T-cell (primary cell): ENCODE results near the gene CRYGN. TPM values are rescaled to one million over a fixed set of nuclear protein-coding genes. Genes with fewer than 3 reads are reported as not detected.

Source experiments
- ATAC-seq, 4 experiments: fragments of 200-7000 bp in 3 of 4; fragments of 150-1000 bp in 1 of 4; cut with Tn5 transposase; replicated peaks in 1 of 4; 1 replicate in 3 of 4; 2 replicates in 1 of 4; pipeline ENCODE4 v1.10.0; 2021; ENCODE audit warnings: moderate library complexity in 3 of 4, mild to moderate bottlenecking in 2 of 4, moderate number of reproducible peaks in 1 of 4
- CTCF ChIA-PET, 2 donors: fragments of 300-600 bp; sonication (Branson Sonifier 250); formaldehyde crosslinking; loops; one replicate each; lab custom pipeline; 2022; ENCODE audit warnings: antibody characterized with exemption in 2 of 2; lab: Charles Lee
- POLR2A ChIA-PET, 2 donors: fragments of 300-600 bp; sonication (Branson Sonifier 250); formaldehyde crosslinking; loops; one replicate each; lab custom pipeline; 2022; ENCODE audit warnings: antibody characterized with exemption in 2 of 2; lab: Charles Lee
- DNase-seq, 35 experiments: peaks; one replicate each; pipeline versions ENCODE4 v3.0.0 to v3.0.0-alpha.2; 2013 to 2023
- H3K27ac ChIP-seq: one replicate; pipeline ENCODE4 v1.5.1; 2013; ENCODE audit warnings: low read length
- H3K27me3 ChIP-seq, 2 experiments: replicated peaks in 1 of 2; 1 replicate in 1 of 2; 2 replicates in 1 of 2; pipeline versions ENCODE4 v1.6.1 to v1.7.0; 2013; ENCODE audit warnings: low read length in 1 of 2, mixed read lengths in 1 of 2; ENCODE audit not compliant: control insufficient read depth in 2 of 2, insufficient read depth in 2 of 2; ENCODE audit errors: extremely low read depth in 1 of 2
- H3K36me3 ChIP-seq, 2 donors: 1 replicate in 1 of 2; 2 replicates in 1 of 2; pipeline versions ENCODE4 v1.6.1 to v1.7.0; 2013; ENCODE audit warnings: low read length in 1 of 2; ENCODE audit not compliant: control insufficient read depth in 2 of 2, insufficient read depth in 1 of 2; ENCODE audit errors: extremely low read depth in 1 of 2
- H3K4me1 ChIP-seq, 2 experiments: 1 replicate in 1 of 2; 2 replicates in 1 of 2; pipeline versions ENCODE4 v1.6.1 to v1.7.0; 2013; ENCODE audit warnings: low read length in 2 of 2, mixed read lengths in 1 of 2; ENCODE audit not compliant: insufficient read depth in 2 of 2, control insufficient read depth in 1 of 2; ENCODE audit errors: extremely low read depth in 1 of 2
- H3K4me3 ChIP-seq, 2 donors: 1 replicate in 1 of 2; 2 replicates in 1 of 2; pipeline versions ENCODE4 v1.5.1 to v1.7.0; 2013; ENCODE audit warnings: mild to moderate bottlenecking in 2 of 2, low read length in 1 of 2, moderate library complexity in 1 of 2; ENCODE audit not compliant: control insufficient read depth in 1 of 2; ENCODE audit errors: extremely low read depth in 1 of 2
- H3K9me3 ChIP-seq: 2 replicates; pipeline ENCODE4 v1.7.0; 2013
- H3K27ac Mint-ChIP-seq, 2 donors: one replicate each; pipeline ENCODE4 v1.8.0; 2020 to 2021; ENCODE audit warnings: mild to moderate bottlenecking in 2 of 2, mixed read lengths in 2 of 2
- H3K27me3 Mint-ChIP-seq, 2 donors: one replicate each; pipeline ENCODE4 v1.8.0; 2021 to 2022; ENCODE audit warnings: mixed read lengths in 2 of 2
- H3K36me3 Mint-ChIP-seq: one replicate; pipeline ENCODE4 v1.8.0; 2021; ENCODE audit warnings: mixed read lengths
- H3K4me1 Mint-ChIP-seq, 3 donors: one replicate each; pipeline ENCODE4 v1.8.0; 2020 to 2022; ENCODE audit warnings: mixed read lengths in 3 of 3, mild to moderate bottlenecking in 1 of 3
- H3K4me3 Mint-ChIP-seq, 3 donors: one replicate each; pipeline ENCODE4 v1.8.0; 2020 to 2022; ENCODE audit warnings: mild to moderate bottlenecking in 3 of 3, mixed read lengths in 3 of 3, moderate library complexity in 3 of 3
- H3K9me3 Mint-ChIP-seq, 3 donors: one replicate each; pipeline ENCODE4 v1.8.0; 2020 to 2022; ENCODE audit warnings: mixed read lengths in 3 of 3
- WGBS: methylation state at CpG from one replicate; pipeline ENCODE4 v1.1.5; 2013; ENCODE audit warnings: missing lambda C conversion rate; ENCODE audit not compliant: insufficient coverage; 5-methylcytosine and 5-hydroxymethylcytosine counted together
- total RNA-seq, 35 experiments: library from RNA in 6 of 35; stranded (reverse) in 6 of 35; fragments of 120-200 nt in 1 of 35; gene quantifications; one replicate each; pipeline versions ENCODE4 v1.2.1 to v1.2.4 and lab custom pipeline; 2013 to 2026

CRYGN gene
- total RNA-seq (1 to 10 TPM in 2 of 5 donors, under 1 TPM in 1, not detected in 2; 0.98 to 1.8 (median 1.0) TPM), total RNA-seq (lab: John Stamatoyannopoulos, UW) (0 to 2.7 (median 0.18) reads per million in 29 experiments)
- 0.66 TPM for total RNA-seq (2013)

GRCh38 chr7:151439855-151440798 is at the start of gene CRYGN:
Gene CRYGN (minus strand): TSS chr7:151440141. CDS start chr7:151439917, 224 bp downstream.
- Mint-ChIP-seq H3K4me3 (peak within 1 kb of the TSS; percentile 55 to 79 (median 59)), H3K4me1 (peaks cover 31 to 52% (median 43%) of the 10 kb centered on the region in 3 donors), H3K27ac (peak within 1 kb of the TSS in 1 of 2 donors; percentile 90), H3K36me3 (no peaks in the 10 kb centered on the region), H3K27me3 (peaks cover 0 to 1% of the 10 kb centered on the region in 2 donors), H3K9me3 (no peaks in the 10 kb centered on the region)
- DNase-seq (peak in 7 of 35 experiments; percentile 10 to 43 (median 39)), ATAC-seq (peak; percentile 42 to 66 (median 63))
- peak within 1 kb of the TSS; percentile 37 to 53 for H3K4me3 ChIP-seq
- WGBS = 32% methylated on average over 41 of the region's 51 CpGs
- CTCF ChIA-PET = interaction anchor here in 1 of 2 donors (0.5 kb wide), 1 partner anchor 70 kb away, joined by 3 read pairs; no protein-coding TSS in a partner anchor
- H3K27me3 ChIP-seq = peaks cover 0 to 16% of the 10 kb centered on the region in 2 experiments
- H3K4me1 ChIP-seq = peaks cover 17 to 37% of the 10 kb centered on the region in 2 experiments
- POLR2A ChIA-PET = no interaction called here
- no peaks in the 10 kb centered on the region for H3K9me3 ChIP-seq
- H3K36me3 ChIP-seq = no peaks in the 10 kb centered on the region
- peak within 1 kb of the TSS; percentile 41 for H3K27ac ChIP-seq

- ATAC-seq (no peak), DNase-seq (no peak)
- no peak overlapping the region for H3K27ac ChIP-seq
- Mint-ChIP-seq H3K4me1 (peaks cover 17 to 28% (median 27%) of the 10 kb centered on the region in 3 donors), H3K27me3 (no peaks in the 10 kb centered on the region), H3K36me3 (peaks cover 49% of the 10 kb centered on the region), H3K4me3 (no peak overlapping the region), H3K27ac (no peak overlapping the region), H3K9me3 (no peaks in the 10 kb centered on the region)
- peaks cover 0 to 53% of the 10 kb centered on the region in 2 donors for H3K36me3 ChIP-seq
- no peak overlapping the region for H3K4me3 ChIP-seq
- H3K27me3 ChIP-seq = no peaks in the 10 kb centered on the region
- H3K9me3 ChIP-seq = no peaks in the 10 kb centered on the region
- CTCF ChIA-PET = interaction anchor here (0.6 to 1.1 kb wide), 2 partner anchors 15 to 86 kb away, joined by 3 to 4 read pairs; no protein-coding TSS in a partner anchor
- POLR2A ChIA-PET = interaction anchor here in 1 of 2 donors (0.6 kb wide), 1 partner anchor 41 kb away, joined by 3 read pairs; no protein-coding TSS in a partner anchor
- peaks cover 0 to 2% of the 10 kb centered on the region in 2 experiments for H3K4me1 ChIP-seq
- WGBS = 80% methylated on average over 1 of the region's 2 CpGs
These were observed 49.6 kb upstream of the CRYGN start for GRCh38 chr7:151489498-151489897.

GRCh38 chr7:151488096-151488495 is 48.2 kb upstream of the CRYGN start:
- POLR2A ChIA-PET = no interaction called here
- H3K9me3 Mint-ChIP-seq = no peaks in the 10 kb centered on the region
- no peak for ATAC-seq

GRCh38 chr7:151487228-151487627 is 47.3 kb upstream of the CRYGN start:
- DNase-seq (no peak), ATAC-seq (no peak)
- Mint-ChIP-seq H3K27me3 (no peaks in the 10 kb centered on the region), H3K27ac (no peak overlapping the region), H3K9me3 (no peaks in the 10 kb centered on the region), H3K4me1 (peaks cover 5 to 24% (median 22%) of the 10 kb centered on the region in 3 donors), H3K4me3 (no peak overlapping the region), H3K36me3 (peaks cover 60% of the 10 kb centered on the region)
- ChIA-PET POLR2A (no interaction called here), CTCF (no interaction called here)
- 100% methylated on average over 1 of the region's 2 CpGs for WGBS
- Histone ChIP-seq H3K4me1 (no peaks in the 10 kb centered on the region), H3K27me3 (no peaks in the 10 kb centered on the region), H3K4me3 (no peak overlapping the region), H3K36me3 (peaks cover 0 to 69% of the 10 kb centered on the region in 2 donors), H3K27ac (no peak overlapping the region), H3K9me3 (no peaks in the 10 kb centered on the region)

More at GRCh38 chr7:151488096-151488495, 48.2 kb upstream of the CRYGN start:
- no peak overlapping the region for H3K27ac ChIP-seq
- Mint-ChIP-seq H3K4me1 (peaks cover 3 to 19% (median 16%) of the 10 kb centered on the region in 3 donors), H3K4me3 (no peak overlapping the region), H3K27me3 (no peaks in the 10 kb centered on the region), H3K27ac (no peak overlapping the region), H3K36me3 (peaks cover 55% of the 10 kb centered on the region)
- CTCF ChIA-PET = no interaction called here
- H3K36me3 ChIP-seq = peaks cover 0 to 62% of the 10 kb centered on the region in 2 donors
- peaks cover 0 to 2% of the 10 kb centered on the region in 2 experiments for H3K4me1 ChIP-seq
- H3K27me3 ChIP-seq = no peaks in the 10 kb centered on the region
- no peak overlapping the region for H3K4me3 ChIP-seq
- no peaks in the 10 kb centered on the region for H3K9me3 ChIP-seq
- DNase-seq = no peak

GRCh38 chr7:151486074-151486473 is 46.1 kb upstream of the CRYGN start:
- Mint-ChIP-seq H3K27ac (peak overlapping the region in 1 of 2 donors; percentile 39), H3K36me3 (peaks cover 63% of the 10 kb centered on the region)

More at GRCh38 chr7:151486074-151486473, 46.1 kb upstream of the CRYGN start:
- Histone ChIP-seq H3K27ac (no peak overlapping the region), H3K9me3 (no peaks in the 10 kb centered on the region), H3K36me3 (peaks cover 0 to 73% of the 10 kb centered on the region in 2 donors), H3K4me3 (no peak overlapping the region), H3K4me1 (no peaks in the 10 kb centered on the region), H3K27me3 (no peaks in the 10 kb centered on the region)
- Mint-ChIP-seq H3K9me3 (no peaks in the 10 kb centered on the region), H3K4me3 (no peak overlapping the region), H3K27me3 (no peaks in the 10 kb centered on the region), H3K4me1 (peaks cover 5 to 27% (median 26%) of the 10 kb centered on the region in 3 donors)
- POLR2A ChIA-PET = interaction anchor here in 1 of 2 donors (0.6 kb wide), 1 partner anchor 103 kb away, joined by 3 read pairs; no protein-coding TSS in a partner anchor
- no peak for ATAC-seq
- WGBS = no CpG with 5 or more reads among the region's 3 CpGs
- CTCF ChIA-PET = no interaction called here
- DNase-seq = no peak
